Stimulated activated naive CD8-positive, alpha-beta T cell treated with anti-CD3 and anti-CD28 coated beads, Interleukin-15, Interleukin-2, amounts not matched to agents 100 U/mL and 50 U/mL, for 24 hours (primary cell): ENCODE results near the gene CCDC91.
"Not testable (repeated sequence)": the region's sequence is repeated elsewhere in the genome, so short reads cannot be mapped to it uniquely, and the experiment has no call there.

ENCODE experiments used
- ATAC-seq: fragments of 150-1000 bp; cut with Tn5 transposase; one replicate; pipeline ENCODE4 v1.10.0; 2021
- DNase-seq: peaks from one replicate; pipeline ENCODE4 v3.0.0; 2021

Gene CCDC91

GRCh38 chr12:28460420-28461130 is 270.3 kb downstream of the CCDC91 start:
- no peak for ATAC-seq
- DNase-seq, result no peak

GRCh38 chr12:28463396-28463795 is 273.1 kb downstream of the CCDC91 start:
- DNase-seq (no peak), ATAC-seq (no peak)

- not testable (repeated sequence) for DNase-seq, ATAC-seq
These were observed 281.5 kb downstream of the CCDC91 start for GRCh38 chr12:28471762-28472161.

- ATAC-seq, DNase-seq: not testable (repeated sequence)
These were observed 285.9 kb downstream of the CCDC91 start for GRCh38 chr12:28476206-28476605.

GRCh38 chr12:28479097-28479496 is 288.8 kb downstream of the CCDC91 start:
- not testable (repeated sequence) for ATAC-seq, DNase-seq

- ATAC-seq (no peak), DNase-seq (no peak)
These were observed 289.4 kb downstream of the CCDC91 start for GRCh38 chr12:28479683-28480082.

- ATAC-seq, result no peak
- no peak for DNase-seq
These were observed 293.9 kb downstream of the CCDC91 start for GRCh38 chr12:28484156-28484555.

GRCh38 chr12:28486521-28486920 is 296.3 kb downstream of the CCDC91 start:
- ATAC-seq (no peak), DNase-seq (no peak)

GRCh38 chr12:28489246-28489645 is 299.0 kb downstream of the CCDC91 start:
- ATAC-seq, result no peak
- no peak for DNase-seq

- peak; percentile 96 for ATAC-seq
- no peak for DNase-seq
These were observed 307.7 kb downstream of the CCDC91 start for GRCh38 chr12:28497889-28498411.

GRCh38 chr12:28498850-28499249 is 308.6 kb downstream of the CCDC91 start:
- no peak for DNase-seq

GRCh38 chr12:28500373-28501024 is 310.2 kb downstream of the CCDC91 start:
- ATAC-seq, result no peak
- DNase-seq, result no peak

More at GRCh38 chr12:28498850-28499249, 308.6 kb downstream of the CCDC91 start:
- no peak for ATAC-seq

- ATAC-seq, result no peak
- DNase-seq, result no peak
These were observed 316.0 kb downstream of the CCDC91 start for GRCh38 chr12:28506271-28506670.

- ATAC-seq (no peak), DNase-seq (no peak)
These were observed 316.8 kb downstream of the CCDC91 start for GRCh38 chr12:28507033-28507432.

GRCh38 chr12:28507867-28508266 is 317.6 kb downstream of the CCDC91 start:
- no peak for ATAC-seq
- DNase-seq, result no peak

GRCh38 chr12:28512406-28512805 is 322.1 kb downstream of the CCDC91 start:
- DNase-seq (no peak), ATAC-seq (no peak)

- DNase-seq (no peak), ATAC-seq (no peak)
These were observed 322.6 kb downstream of the CCDC91 start for GRCh38 chr12:28512876-28513275.

- ATAC-seq (no peak), DNase-seq (no peak)
These were observed 323.7 kb downstream of the CCDC91 start for GRCh38 chr12:28513983-28514382.

- ATAC-seq, result no peak
- no peak for DNase-seq
These were observed 326.8 kb downstream of the CCDC91 start for GRCh38 chr12:28517101-28517500.

- no peak for DNase-seq
- ATAC-seq, result no peak
These were observed 337.5 kb downstream of the CCDC91 start for GRCh38 chr12:28527631-28528249.

- ATAC-seq, result no peak
- no peak for DNase-seq
These were observed 345.0 kb downstream of the CCDC91 start for GRCh38 chr12:28535216-28535615.

- ATAC-seq (peak; percentile 46), DNase-seq (no peak)
These were observed 345.8 kb downstream of the CCDC91 start for GRCh38 chr12:28536088-28536487.

- ATAC-seq (no peak), DNase-seq (no peak)
These were observed 347.2 kb downstream of the CCDC91 start for GRCh38 chr12:28537474-28537873.
